Thoracic aorta (tissue), 2 donors: ENCODE measurements around the gene SLC16A12. TPM values are rescaled to one million over a fixed set of nuclear protein-coding genes. Genes with fewer than 3 reads are reported as not detected.

Experiments used
- ATAC-seq: fragments of 150-250 bp; one replicate; pipeline ENCODE4 v1.8.0; 2017; ENCODE audit warnings: low read depth; ENCODE audit not compliant: insufficient number of reproducible peaks, low FRiP score
- DNase-seq: peaks from one replicate; pipeline ENCODE4 v3.0.0-alpha.2; 2020; ENCODE audit warnings: low spot score
- H3K27ac ChIP-seq, 2 donors: fragments of 200-600 bp; sonication (generic); 1 replicate in 1 of 2; 2 replicates in 1 of 2; pipeline ENCODE4 v1.5.1; 2016; ENCODE audit warnings: mild to moderate bottlenecking in 2 of 2, moderate library complexity in 2 of 2
- H3K27me3 ChIP-seq: fragments of 200-600 bp; sonication (generic); replicated peaks from 2 replicates; pipeline ENCODE4 v1.6.0; 2016; ENCODE audit warnings: mild to moderate bottlenecking; ENCODE audit not compliant: insufficient read depth
- H3K36me3 ChIP-seq: fragments of 200-600 bp; sonication (generic); one replicate; pipeline ENCODE4 v1.5.1; 2016
- H3K4me1 ChIP-seq, 2 donors: fragments of 200-600 bp; sonication (generic); 1 replicate in 1 of 2; 2 replicates in 1 of 2; pipeline versions ENCODE4 v1.5.1 to v1.6.0; 2016; ENCODE audit warnings: low read depth in 2 of 2, mild to moderate bottlenecking in 1 of 2; ENCODE audit not compliant: control insufficient read depth in 1 of 2
- H3K4me3 ChIP-seq: fragments of 200-600 bp; sonication (generic); 2 replicates; pipeline ENCODE4 v1.5.1; 2016; ENCODE audit warnings: mild to moderate bottlenecking
- H3K9me3 ChIP-seq: fragments of 200-600 bp; sonication (generic); 2 replicates; pipeline ENCODE4 v1.5.1; 2016
- CTCF ChIP-seq: fragments of 200-600 bp; sonication (generic); IDR thresholded peaks from one replicate; pipeline ENCODE4 v1.5.1; 2019; ENCODE audit warnings: antibody characterized with exemption
- total RNA-seq, 2 donors: library from RNA; depleted of rRNA; stranded (reverse); fragments of >200 nt; gene quantifications; one replicate each; pipeline versions ENCODE4 v1.1.0 to v1.2.3, GENCODE V29; 2016

Gene SLC16A12
- total RNA-seq, 2 donors from 2014 or later, result 1.2 to 1.5 TPM

GRCh38 chr10:89474452-89474851, 60.9 kb downstream of the SLC16A12 start:
- H3K27ac ChIP-seq, result peak overlapping the region in 1 of 2 donors; percentile 81
- no peak overlapping the region for H3K4me3 ChIP-seq
- no peaks in the 10 kb centered on the region for H3K27me3 ChIP-seq
- ATAC-seq (no peak), DNase-seq (no peak)
- no peaks in the 10 kb centered on the region for H3K9me3 ChIP-seq
- H3K4me1 ChIP-seq, result peaks cover 31 to 44% of the 10 kb centered on the region in 2 donors
- TF ChIP-seq CTCF, result no peak
- no peaks in the 10 kb centered on the region for H3K36me3 ChIP-seq

GRCh38 chr10:89471110-89471809, 64.1 kb downstream of the SLC16A12 start:
- no peak overlapping the region for H3K4me3 ChIP-seq
- ATAC-seq (no peak), DNase-seq (no peak)
- TF ChIP-seq CTCF, result no peak
- H3K9me3 ChIP-seq, result no peaks in the 10 kb centered on the region
- H3K36me3 ChIP-seq, result no peaks in the 10 kb centered on the region
- no peaks in the 10 kb centered on the region for H3K27me3 ChIP-seq
- peaks cover 13% of the 10 kb centered on the region in 2 donors for H3K4me1 ChIP-seq
- no peak overlapping the region for H3K27ac ChIP-seq

- Histone ChIP-seq H3K27me3 (no peaks in the 10 kb centered on the region), H3K9me3 (no peaks in the 10 kb centered on the region), H3K4me3 (no peak overlapping the region), H3K36me3 (no peaks in the 10 kb centered on the region), H3K27ac (no peak overlapping the region), H3K4me1 (peaks cover 6% of the 10 kb centered on the region in 2 donors)
- TF ChIP-seq CTCF, result no peak
- no peak for DNase-seq
- ATAC-seq, result no peak
These were observed 64.8 kb downstream of the SLC16A12 start for GRCh38 chr10:89470628-89471027.

GRCh38 chr10:89469517-89469916, 65.9 kb downstream of the SLC16A12 start:
- Histone ChIP-seq H3K27ac (no peak overlapping the region), H3K36me3 (no peaks in the 10 kb centered on the region), H3K9me3 (no peaks in the 10 kb centered on the region), H3K4me3 (no peak overlapping the region), H3K27me3 (no peaks in the 10 kb centered on the region), H3K4me1 (no peaks in the 10 kb centered on the region)
- no peak for ATAC-seq
- TF ChIP-seq CTCF, result no peak
- no peak for DNase-seq

- DNase-seq (no peak), ATAC-seq (no peak)
- Histone ChIP-seq H3K27me3 (no peaks in the 10 kb centered on the region), H3K27ac (no peak overlapping the region), H3K9me3 (no peaks in the 10 kb centered on the region), H3K4me1 (no peaks in the 10 kb centered on the region), H3K36me3 (no peaks in the 10 kb centered on the region), H3K4me3 (no peak overlapping the region)
- TF ChIP-seq CTCF, result no peak
These were observed 67.0 kb downstream of the SLC16A12 start for GRCh38 chr10:89468191-89468965.
